Measurements from ENCODE around the gene GRM4.
"Not testable (repeated sequence)": the region's sequence is repeated elsewhere in the genome, so short reads cannot be mapped to it uniquely, and the experiment has no call there.

The GRM4 gene

GRCh38 chr6:34020278-34020677 lies 125.6 kb downstream of the GRM4 start:
- DNase-seq, result no peak

- no peak for DNase-seq
These were observed 126.8 kb downstream of the GRM4 start for GRCh38 chr6:34018961-34019606.

- no peak for DNase-seq
These were observed 127.9 kb downstream of the GRM4 start for GRCh38 chr6:34018026-34018425.

GRCh38 chr6:34017106-34017805 lies 128.6 kb downstream of the GRM4 start:
- DNase-seq, result no peak

GRCh38 chr6:34016573-34016972 lies 129.3 kb downstream of the GRM4 start:
- DNase-seq, result not testable (repeated sequence)

GRCh38 chr6:34015586-34015985 lies 130.3 kb downstream of the GRM4 start:
- no peak for DNase-seq

GRCh38 chr6:34011264-34011663 lies 134.6 kb downstream of the GRM4 start:
- DNase-seq, result no peak

- DNase-seq, result no peak
These were observed 139.9 kb downstream of the GRM4 start for GRCh38 chr6:34005901-34006531.

- DNase-seq, result no peak
These were observed 141.2 kb downstream of the GRM4 start for GRCh38 chr6:34004706-34005105.

- no peak for DNase-seq
These were observed 141.9 kb downstream of the GRM4 start for GRCh38 chr6:34003962-34004361.

GRCh38 chr6:34001706-34002621 lies 143.9 kb downstream of the GRM4 start:
- DNase-seq, result no peak

GRCh38 chr6:34000281-34000680 lies 145.6 kb downstream of the GRM4 start:
- DNase-seq, result no peak

- DNase-seq, result no peak
These were observed 146.3 kb downstream of the GRM4 start for GRCh38 chr6:33999567-33999966.

GRCh38 chr6:33998660-33999059 lies 147.2 kb downstream of the GRM4 start:
- DNase-seq, result no peak

GRCh38 chr6:33997265-33997664 lies 148.6 kb downstream of the GRM4 start:
- no peak for DNase-seq

GRCh38 chr6:33996120-33996475 lies 149.8 kb downstream of the GRM4 start:
- DNase-seq, result no peak

GRCh38 chr6:33995309-33996119 lies 150.4 kb downstream of the GRM4 start:
- no peak for DNase-seq

GRCh38 chr6:33994472-33995308 lies 151.2 kb downstream of the GRM4 start:
- no peak for DNase-seq

GRCh38 chr6:33993653-33994471 lies 152.0 kb downstream of the GRM4 start:
- DNase-seq, result no peak

GRCh38 chr6:33993091-33993490 lies 152.8 kb downstream of the GRM4 start:
- no peak for DNase-seq

Data from effector CD4-positive, alpha-beta T cell (primary cell).